ENCODE data around the gene RHEBL1.

GRCh38 chr12:49031573-49032161, 38.1 kb downstream of the RHEBL1 start:
- TF ChIP-seq CTCF (IDR thresholded peaks at IDR 0.05) (no peak), POLR2A (IDR thresholded peaks at IDR 0.05) (no peak)

All from testis (tissue), 2 donors.